ENCODE measurements around the gene ZNF624. TPM values are rescaled to one million over a fixed set of nuclear protein-coding genes. Genes with fewer than 3 reads are reported as not detected.

Gene ZNF624
- total and polyA plus RNA-seq, 2 of the 4 experiments (the other 2 are of a cell fraction): 0.80 to 3.8 TPM

DNA sequence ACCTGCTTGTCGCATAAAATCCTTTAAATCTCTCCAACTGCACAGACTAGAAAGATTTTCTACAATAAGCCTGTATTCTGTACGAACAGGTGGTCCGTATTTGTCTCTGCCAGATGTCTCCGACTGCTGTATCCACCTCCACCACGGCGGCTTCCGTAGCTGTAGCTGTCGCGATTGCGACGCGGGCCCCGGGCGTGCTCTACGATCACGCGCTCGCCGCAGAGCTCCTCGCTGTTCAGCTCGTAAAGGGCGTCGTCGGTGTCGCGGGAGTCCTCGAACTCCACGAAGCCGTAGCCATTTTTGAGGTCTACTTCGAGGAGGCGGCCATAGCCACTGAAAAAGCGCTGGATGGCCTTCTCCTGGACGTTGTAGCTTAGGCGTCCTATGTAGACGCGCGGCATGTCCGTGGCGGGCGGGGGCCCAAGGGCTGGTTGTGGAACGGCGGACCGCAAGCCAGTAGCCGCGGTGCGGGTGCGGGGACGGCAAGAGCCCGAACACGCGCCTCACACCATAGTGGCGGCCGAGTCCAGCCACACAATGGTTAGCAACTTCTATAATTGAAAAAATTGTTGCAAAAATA is 36.1 kb downstream of the ZNF624 start:
- DNase-seq (no peak), ATAC-seq (ENCODE audit: low read depth) (no peak)
- H4K5ac ChIP-seq (ENCODE audit: low read depth, low read length): no peak overlapping the region
- H3K27me3 ChIP-seq (ENCODE audit: control insufficient read depth, insufficient read depth, low read length): no peaks in the 10 kb centered on the region
- H3K27ac ChIP-seq (ENCODE audit: insufficient read depth, low read length): no peak overlapping the region
- H2AK5ac ChIP-seq (ENCODE audit: low read depth, low read length): no peak overlapping the region
- H4K91ac ChIP-seq (ENCODE audit: insufficient read depth, low read depth, low read length): no peak overlapping the region
- ChIA-PET POLR2A (ENCODE audit: unreplicated experiment) (no interaction called here), CTCF (no interaction called here)
- BruUV-seq (replicated peaks): no TSS peak
- H3K4me2 ChIP-seq (ENCODE audit: low read depth, low read length): no peak overlapping the region
- no peak overlapping the region for H3K23ac ChIP-seq (ENCODE audit: low read depth, low read length)
- TF ChIP-seq CHD1 (IDR thresholded peaks at IDR 0.05; ENCODE audit: low read depth, low read length) (no peak), POLR2A (IDR thresholded peaks at IDR 0.05; ENCODE audit: low read depth, low read length) (no peak), NFE2L2 (IDR thresholded peaks at IDR 0.05; ENCODE audit: low read depth, low read length) (no peak), FOS (IDR thresholded peaks at IDR 0.05; ENCODE audit: low read depth, low read length) (no peak), MXI1 (IDR thresholded peaks at IDR 0.05; ENCODE audit: borderline replicate concordance, low read depth, low read length) (no peak), MAFK (IDR thresholded peaks at IDR 0.05; ENCODE audit: low read depth, low read length) (no peak), RFX5 (IDR thresholded peaks at IDR 0.05; ENCODE audit: low read depth, low read length) (no peak), MAZ (IDR thresholded peaks at IDR 0.05; ENCODE audit: borderline replicate concordance, low read depth, low read length) (no peak), BHLHE40 (IDR thresholded peaks at IDR 0.05; ENCODE audit: low read depth, low read length) (no peak), RAD21 (IDR thresholded peaks at IDR 0.05; ENCODE audit: low read length) (no peak)
- in situ Hi-C loops (cut with MboI; ENCODE audit: low sequenced_read_pairs): no loop called here
- H3K9me3 ChIP-seq (ENCODE audit: control insufficient read depth, insufficient read depth, low read length): peaks cover 35% of the 10 kb centered on the region
- no peak overlapping the region for H2BK20ac ChIP-seq (ENCODE audit: low read depth, low read length)
- no peak overlapping the region for H2BK15ac ChIP-seq (ENCODE audit: low read depth, low read length)
- no peak overlapping the region for H3K18ac ChIP-seq (ENCODE audit: low read depth, low read length)
- H3K9me1 ChIP-seq (ENCODE audit: insufficient read depth, low read length): no peaks in the 10 kb centered on the region
- no peaks in the 10 kb centered on the region for H4K20me1 ChIP-seq (ENCODE audit: insufficient read depth, low read length)
- no peak overlapping the region for H4K8ac ChIP-seq (ENCODE audit: low read depth in 2 of 2, low read length in 2 of 2)
- no peak overlapping the region for H2AK9ac ChIP-seq (replicated peaks; ENCODE audit: low read depth, low read length, poor library complexity)
- no peak overlapping the region for H3K56ac ChIP-seq (ENCODE audit: extremely low read depth, insufficient read depth, low read length)
- dilution Hi-C loops (cut with HindIII; ENCODE audit: low sequenced_read_pairs, unreplicated experiment): no loop called here
- no peaks in the 10 kb centered on the region for H3K36me3 ChIP-seq (ENCODE audit: control insufficient read depth, insufficient read depth, low read length)
- intact Hi-C loops (cut with micrococcal nuclease): no loop called here
- H3K4me3 ChIP-seq (ENCODE audit: insufficient read depth, low read depth, low read length): no peak overlapping the region
- no peak overlapping the region for H2BK120ac ChIP-seq (ENCODE audit: low read depth, low read length)
- H3K14ac ChIP-seq (replicated peaks; ENCODE audit: low read depth, low read length): no peak overlapping the region
- no peak overlapping the region for H3K9ac ChIP-seq (ENCODE audit: low read depth, low read length)
- 93% methylated on average over 35 of the region's 53 CpGs; no CpG with 5 or more reads in 1 of the 2 experiments for WGBS, 2 experiments (ENCODE audit: extremely low coverage in 2 of 2, insufficient read length in 1 of 2)
- H2BK5ac ChIP-seq (ENCODE audit: low read depth, low read length, poor library complexity, severe bottlenecking): no peak overlapping the region
- H3K79me1 ChIP-seq (ENCODE audit: low read depth in 1 of 2, low read length in 2 of 2): no peaks in the 10 kb centered on the region
- H3K4me1 ChIP-seq (ENCODE audit: control insufficient read depth, insufficient read depth, low read length): no peaks in the 10 kb centered on the region
- H3K4ac ChIP-seq (ENCODE audit: low read depth, low read length): no peak overlapping the region
- H2AFZ ChIP-seq (replicated peaks; ENCODE audit: low read length, poor library complexity): no peak overlapping the region

All from IMR-90 (cell line).